ENCODE measurements around the gene PCA3.
"Not testable (repeated sequence)": the region's sequence is repeated elsewhere in the genome, so short reads cannot be mapped to it uniquely, and the experiment has no call there.

DNA sequence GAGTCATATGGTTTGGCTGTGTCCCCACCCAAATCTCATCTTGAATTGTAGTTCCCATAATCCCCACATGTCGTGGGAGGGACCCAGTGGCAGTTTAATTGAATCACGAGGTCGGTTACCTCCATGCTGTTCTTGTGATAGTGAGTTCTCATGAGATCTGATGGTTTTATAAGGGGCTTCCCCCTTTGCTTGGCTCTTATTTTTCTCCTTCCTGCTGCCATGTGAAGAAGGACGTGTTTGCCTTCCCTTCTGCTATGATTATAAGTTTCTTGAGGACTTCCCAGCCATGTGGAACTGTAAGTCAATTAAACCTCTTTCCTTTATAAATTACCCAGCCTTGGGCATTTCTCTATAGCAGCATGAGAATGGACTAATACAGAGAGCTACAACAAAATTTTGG lies 21.3 kb upstream of the PCA3 start:
- not testable (repeated sequence) for TF ChIP-seq MAZ (CRISPR knock-in tag; conservative IDR thresholded peaks at IDR 0.05 in 1 of 2, IDR thresholded peaks at IDR 0.05 in 1 of 2); POLR2A (conservative IDR thresholded peaks at IDR 0.05); POLR2AphosphoS2 (IDR thresholded peaks at IDR 0.05; ENCODE audit: low read length)
- TF ChIP-seq, protein P1, sequence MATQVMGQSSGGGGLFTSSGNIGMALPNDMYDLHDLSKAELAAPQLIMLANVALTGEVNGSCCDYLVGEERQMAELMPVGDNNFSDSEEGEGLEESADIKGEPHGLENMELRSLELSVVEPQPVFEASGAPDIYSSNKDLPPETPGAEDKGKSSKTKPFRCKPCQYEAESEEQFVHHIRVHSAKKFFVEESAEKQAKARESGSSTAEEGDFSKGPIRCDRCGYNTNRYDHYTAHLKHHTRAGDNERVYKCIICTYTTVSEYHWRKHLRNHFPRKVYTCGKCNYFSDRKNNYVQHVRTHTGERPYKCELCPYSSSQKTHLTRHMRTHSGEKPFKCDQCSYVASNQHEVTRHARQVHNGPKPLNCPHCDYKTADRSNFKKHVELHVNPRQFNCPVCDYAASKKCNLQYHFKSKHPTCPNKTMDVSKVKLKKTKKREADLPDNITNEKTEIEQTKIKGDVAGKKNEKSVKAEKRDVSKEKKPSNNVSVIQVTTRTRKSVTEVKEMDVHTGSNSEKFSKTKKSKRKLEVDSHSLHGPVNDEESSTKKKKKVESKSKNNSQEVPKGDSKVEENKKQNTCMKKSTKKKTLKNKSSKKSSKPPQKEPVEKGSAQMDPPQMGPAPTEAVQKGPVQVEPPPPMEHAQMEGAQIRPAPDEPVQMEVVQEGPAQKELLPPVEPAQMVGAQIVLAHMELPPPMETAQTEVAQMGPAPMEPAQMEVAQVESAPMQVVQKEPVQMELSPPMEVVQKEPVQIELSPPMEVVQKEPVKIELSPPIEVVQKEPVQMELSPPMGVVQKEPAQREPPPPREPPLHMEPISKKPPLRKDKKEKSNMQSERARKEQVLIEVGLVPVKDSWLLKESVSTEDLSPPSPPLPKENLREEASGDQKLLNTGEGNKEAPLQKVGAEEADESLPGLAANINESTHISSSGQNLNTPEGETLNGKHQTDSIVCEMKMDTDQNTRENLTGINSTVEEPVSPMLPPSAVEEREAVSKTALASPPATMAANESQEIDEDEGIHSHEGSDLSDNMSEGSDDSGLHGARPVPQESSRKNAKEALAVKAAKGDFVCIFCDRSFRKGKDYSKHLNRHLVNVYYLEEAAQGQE (IDR thresholded peaks at IDR 0.05; ENCODE audit: borderline replicate concordance), result not testable (repeated sequence)
- TF ChIP-seq, protein P1 (CRISPR knock-in tag; IDR thresholded peaks at IDR 0.05; ENCODE audit: low read depth), result not testable (repeated sequence)
